Measurements from ENCODE around the gene TMEM212.

TMEM212 gene

GRCh38 chr3:171842864-171843518, at the start of gene TMEM212:
Gene TMEM212 (plus strand): TSS chr3:171843349. CDS start chr3:171843384, 35 bp downstream.
- DNase-seq (ENCODE audit: low spot score), result no peak

DNA sequence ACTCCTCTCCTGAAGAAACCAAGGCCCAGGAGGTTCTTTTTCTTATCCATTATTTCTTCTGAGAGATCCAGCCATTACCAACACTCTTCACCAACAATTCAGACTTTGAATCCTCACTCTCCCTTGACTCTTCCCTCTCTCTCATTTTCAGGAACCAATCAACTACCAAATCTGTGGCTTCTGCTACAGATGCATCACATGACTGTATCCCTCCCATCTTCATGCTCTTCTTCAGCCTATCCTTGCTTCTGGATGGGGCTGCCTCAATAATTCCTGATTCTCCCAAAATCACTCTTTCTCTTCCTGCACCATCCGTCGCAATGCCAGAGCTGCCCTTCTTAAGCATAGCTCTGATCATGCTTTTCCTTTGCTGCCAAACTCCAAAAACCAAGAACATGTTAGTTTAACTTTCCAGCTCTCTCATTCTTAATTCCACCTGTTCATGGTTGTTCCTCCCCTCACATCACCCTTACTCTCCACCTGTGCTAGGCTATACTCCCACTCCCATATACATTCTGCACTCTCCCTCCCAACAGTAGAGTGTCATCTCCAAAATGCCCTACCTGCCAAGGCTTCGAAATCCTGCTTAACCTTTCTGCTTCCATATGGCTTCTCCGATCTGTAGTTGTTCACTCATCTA, 46.4 kb upstream of the TMEM212 start:
- DNase-seq (ENCODE audit: low spot score), result no peak

GRCh38 chr3:171797265-171797679, 45.9 kb upstream of the TMEM212 start:
- DNase-seq (ENCODE audit: low spot score), result no peak

DNA sequence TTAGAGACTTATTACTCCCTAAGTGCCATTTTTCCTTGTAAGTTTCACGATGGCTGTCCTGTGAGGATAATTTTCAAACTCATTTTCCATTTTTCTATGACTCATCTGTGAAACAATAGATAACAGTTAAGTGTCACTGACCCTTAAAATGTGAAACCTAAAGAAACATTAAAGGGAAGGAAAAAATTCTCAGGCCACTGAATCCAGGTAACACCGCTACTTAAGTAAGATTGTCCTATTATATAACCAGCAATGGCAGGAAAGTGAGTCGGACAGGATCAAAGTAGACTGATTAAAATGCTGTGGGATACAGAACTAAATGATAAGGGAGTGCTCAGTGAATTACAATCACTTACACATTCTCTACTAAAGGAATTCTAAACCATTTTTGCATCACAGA, 45.3 kb upstream of the TMEM212 start:
- no peak for DNase-seq (ENCODE audit: low spot score)

GRCh38 chr3:171799501-171799900, 43.6 kb upstream of the TMEM212 start:
- no peak for DNase-seq (ENCODE audit: low spot score)

DNA sequence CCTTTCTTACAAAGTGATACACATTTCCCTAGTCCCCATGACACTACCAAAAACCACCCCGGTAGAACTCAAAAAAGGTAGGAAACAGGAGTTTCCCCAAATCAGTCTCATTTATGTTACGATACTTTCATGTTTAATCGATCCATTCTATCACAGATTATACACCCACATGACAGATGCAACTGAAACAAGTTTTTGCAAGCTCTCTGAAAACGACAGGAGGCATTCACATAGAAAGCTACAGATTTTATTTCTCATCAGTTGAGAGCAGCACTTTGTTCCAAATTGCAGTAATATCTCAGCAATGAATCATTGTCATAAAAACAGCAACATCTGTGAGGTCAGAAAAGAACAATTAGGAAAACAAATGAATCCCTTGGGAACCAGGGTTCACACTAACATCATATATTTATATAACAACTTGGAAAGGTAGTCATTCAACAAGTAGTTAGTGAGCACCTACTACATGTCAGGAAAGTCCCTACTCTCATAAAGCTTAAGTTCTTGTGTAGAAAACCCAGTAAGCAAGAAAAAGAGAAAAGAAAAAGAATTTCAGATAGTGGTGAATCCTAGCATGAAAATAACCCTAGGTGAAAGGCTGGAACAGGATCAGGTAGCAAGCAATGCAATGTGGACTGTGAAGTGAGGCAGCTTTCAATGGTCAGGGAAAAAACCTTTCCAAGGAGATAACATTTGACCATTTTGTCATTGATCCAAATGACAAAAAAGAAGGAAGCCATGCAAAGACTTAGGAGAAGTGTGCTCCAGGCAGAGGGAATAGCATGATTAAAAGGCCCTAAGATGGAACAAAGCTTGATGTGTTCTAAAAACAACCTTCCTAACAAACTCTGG, 41.2 kb upstream of the TMEM212 start:
- DNase-seq (ENCODE audit: low spot score), result no peak

- DNase-seq (ENCODE audit: low spot score), result no peak
These were observed 40.6 kb upstream of the TMEM212 start for GRCh38 chr3:171802590-171802956.

DNA sequence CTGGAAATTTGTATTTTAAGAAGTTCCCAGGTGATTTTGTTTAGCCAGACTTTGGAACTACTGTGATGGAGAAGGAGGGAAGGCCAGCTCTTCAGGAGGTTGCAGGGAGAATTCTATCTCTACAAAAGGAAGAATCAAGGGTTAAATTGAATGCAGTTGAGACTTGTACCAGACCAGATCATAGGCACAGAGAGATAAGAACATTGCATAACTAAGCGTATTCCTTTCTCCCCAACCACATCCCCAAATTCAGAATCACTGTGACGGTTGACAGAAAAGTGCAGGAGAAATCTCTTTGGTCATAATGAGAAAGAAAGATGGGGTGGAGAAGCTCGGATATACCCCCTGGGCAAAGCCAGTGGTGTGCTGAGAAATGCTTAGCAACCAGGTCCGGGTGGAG, 40.1 kb upstream of the TMEM212 start:
- DNase-seq (ENCODE audit: low spot score), result no peak

DNA sequence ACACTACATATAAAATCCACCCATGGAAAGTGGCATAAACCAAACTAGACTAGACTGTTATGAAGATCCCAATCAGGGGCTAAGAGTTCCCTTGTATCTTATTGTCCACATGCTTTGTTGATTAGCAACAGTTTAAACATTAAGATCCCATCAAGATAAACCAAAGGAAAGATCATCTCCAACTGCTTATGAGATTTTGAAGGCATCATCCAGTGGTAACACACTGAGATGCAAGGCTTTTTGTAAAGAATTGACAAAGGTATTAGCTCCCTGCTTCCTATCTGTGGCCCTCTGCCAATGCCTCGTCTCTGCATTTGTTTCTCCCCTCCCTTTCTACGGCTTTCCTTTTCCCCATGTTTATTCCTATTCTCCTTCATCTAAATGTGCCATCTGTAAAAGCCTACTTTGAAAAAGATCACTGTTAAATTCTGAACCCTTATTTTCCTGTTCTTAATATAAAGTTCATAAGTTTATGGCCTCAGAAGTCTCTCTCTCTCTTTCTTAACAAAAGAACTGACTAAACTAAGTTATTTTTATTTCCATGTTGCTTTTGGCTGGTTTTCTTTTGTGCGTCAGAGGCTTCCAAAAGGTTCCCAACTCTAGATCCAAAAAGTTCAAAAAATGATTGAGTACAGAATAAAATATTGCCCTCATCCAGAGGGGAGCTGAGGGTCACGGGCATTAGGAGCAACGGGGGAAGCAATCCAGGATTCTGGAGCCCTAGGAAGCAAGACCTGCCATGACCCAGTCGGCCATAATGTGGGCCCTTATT, 38.3 kb upstream of the TMEM212 start:
- DNase-seq (ENCODE audit: low spot score), result no peak

DNA sequence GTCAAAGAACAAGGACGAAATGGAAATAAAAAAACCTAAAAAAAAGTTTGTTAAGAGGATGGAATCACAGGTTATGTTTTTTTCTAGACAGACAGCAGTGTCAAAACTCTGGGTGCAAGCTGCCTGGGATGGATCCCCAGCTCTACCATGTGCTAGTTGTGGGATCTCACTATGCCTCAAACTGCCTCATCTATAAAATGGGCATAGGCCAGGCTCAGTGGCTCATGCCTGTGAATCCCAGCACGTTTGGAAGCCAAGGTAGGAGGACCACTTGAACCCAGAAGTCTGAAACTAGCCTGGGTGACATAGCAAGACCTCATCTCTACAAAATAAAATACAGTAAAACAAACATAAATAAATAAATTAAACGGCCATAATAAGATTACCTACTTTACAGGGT, 37.5 kb upstream of the TMEM212 start:
- no peak for DNase-seq (ENCODE audit: low spot score)

DNA sequence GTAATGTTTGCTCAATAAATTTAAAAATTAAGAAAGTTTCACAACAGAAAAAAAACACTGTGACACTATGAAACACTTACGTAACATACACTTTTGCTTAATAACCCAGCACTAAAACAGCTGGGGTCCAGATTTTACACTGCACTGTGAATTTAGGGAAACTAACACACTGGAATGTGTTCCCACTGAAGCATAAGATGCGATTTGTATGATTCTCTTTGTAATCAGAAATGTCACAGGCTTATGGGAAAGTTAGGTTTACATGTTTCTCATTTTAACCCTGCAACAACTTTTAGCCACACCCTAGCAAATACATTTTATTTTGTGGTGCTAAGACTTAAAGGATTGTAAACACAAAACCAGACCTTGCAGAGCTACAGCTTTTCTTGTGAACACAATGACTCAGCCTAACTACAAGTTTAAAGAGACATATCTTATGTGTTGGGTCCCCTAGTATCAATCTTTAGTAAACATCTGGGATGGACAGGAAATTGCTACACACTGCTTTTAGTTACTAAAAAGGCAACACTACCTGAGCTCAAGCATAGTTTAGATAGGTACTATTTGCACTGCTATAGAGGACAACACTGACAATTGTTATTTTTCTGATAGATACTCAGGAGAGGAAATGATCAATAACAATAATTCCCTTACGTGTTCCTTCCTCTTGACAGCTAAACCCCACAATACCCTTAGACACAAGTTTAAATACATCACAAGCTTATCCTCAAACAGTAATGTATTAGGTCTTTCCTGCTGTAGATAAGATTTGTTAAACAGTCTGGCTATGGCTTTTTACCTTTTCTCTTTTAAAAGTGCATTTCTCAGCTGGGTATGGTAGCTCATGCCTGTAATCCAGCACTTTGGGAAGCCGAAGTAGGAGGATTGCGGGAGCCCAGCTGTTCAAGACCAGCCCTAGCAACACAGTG, 36.7 kb upstream of the TMEM212 start:
- no peak for DNase-seq (ENCODE audit: low spot score)

GRCh38 chr3:171807129-171807675, 35.9 kb upstream of the TMEM212 start:
- no peak for DNase-seq (ENCODE audit: low spot score)

DNA sequence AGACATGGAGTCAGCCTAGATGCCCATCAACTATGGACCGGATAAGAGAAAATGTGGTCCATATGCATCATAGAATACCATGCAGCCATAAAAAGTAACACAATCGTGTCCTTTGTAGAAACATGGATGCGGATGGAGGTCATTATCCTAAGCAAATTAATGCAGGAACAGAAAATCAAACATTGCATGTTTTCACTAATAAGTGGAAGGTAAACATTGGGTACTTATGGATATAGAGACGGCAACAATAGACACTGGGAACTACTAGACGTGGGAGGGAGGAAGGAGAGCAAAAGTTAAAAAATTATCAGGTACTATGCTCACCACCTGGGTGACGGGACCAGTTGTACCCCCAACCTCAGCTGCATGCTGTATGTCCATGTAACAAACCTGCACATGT, 35.3 kb upstream of the TMEM212 start:
- DNase-seq (ENCODE audit: low spot score), result no peak

GRCh38 chr3:171809611-171809860, 33.6 kb upstream of the TMEM212 start:
- no peak for DNase-seq (ENCODE audit: low spot score)

GRCh38 chr3:171809861-171810628, 33.1 kb upstream of the TMEM212 start, which contains the start of gene PLD1:
Gene PLD1 (minus strand): TSS chr3:171810483. CDS start chr3:171738051, 72,432 bp downstream.
- peak; percentile 32 for DNase-seq (ENCODE audit: low spot score)

DNA sequence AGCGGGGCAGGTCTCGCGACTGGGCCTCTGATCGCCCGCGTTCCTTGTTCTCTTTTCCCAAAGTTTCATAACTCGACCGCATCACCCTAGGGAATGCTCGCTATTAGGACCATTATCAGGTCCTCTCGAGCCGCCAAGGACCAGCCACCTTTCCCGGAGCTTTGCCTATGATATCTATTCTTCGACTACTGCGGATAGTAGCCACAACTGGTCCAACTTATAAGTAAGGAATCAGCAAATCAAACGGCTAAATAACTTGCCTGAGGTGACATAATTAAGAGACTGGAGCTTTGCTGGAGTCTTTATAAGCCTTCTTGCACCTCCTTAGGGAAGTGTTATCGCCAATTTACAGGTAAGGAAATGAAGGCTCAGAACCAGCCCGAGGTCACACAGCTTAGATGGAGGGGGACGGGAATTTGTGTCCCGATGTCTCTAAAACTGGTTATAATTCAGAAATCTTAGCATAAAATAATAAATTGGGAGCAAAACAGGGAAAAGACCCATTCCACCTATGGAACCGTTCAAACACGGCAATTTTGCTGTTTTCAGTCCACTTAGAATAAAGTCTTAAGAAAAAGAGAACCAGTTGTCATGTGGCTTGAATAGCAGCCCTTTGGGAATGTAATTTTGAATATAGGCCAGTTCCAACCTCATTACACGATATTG, 32.4 kb upstream of the TMEM212 start:
- DNase-seq (ENCODE audit: low spot score), result no peak

DNA sequence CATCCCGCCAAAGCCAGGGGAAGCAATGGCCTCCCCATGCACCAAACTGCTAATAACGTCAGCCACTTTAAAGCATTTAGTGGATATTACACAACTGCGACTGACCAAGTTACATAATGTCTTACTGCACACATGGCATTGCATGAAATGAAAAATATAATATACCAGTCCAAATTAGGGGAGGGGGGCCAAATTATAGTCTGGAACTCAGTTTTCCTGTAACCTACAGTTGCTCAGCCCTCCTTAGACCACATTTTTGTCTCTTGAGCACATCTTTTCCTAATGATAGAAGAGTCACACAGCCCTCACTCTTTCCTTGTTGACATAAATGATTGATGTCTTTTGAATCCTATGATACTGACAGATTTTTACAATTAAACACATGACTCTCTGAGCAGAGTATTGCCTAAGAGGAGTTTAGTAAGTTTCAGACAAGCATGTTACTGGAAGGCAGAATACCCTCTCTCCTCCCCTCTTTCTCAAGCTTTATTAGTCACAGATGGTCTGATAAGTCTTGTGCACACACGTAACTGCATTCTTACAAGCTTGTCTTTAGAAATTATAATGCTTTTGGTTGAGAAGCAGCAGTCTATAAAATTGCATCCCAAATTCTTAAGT, 31.7 kb upstream of the TMEM212 start:
- no peak for DNase-seq (ENCODE audit: low spot score)

GRCh38 chr3:171811913-171812335, 31.2 kb upstream of the TMEM212 start:
- DNase-seq (ENCODE audit: low spot score), result no peak

DNA sequence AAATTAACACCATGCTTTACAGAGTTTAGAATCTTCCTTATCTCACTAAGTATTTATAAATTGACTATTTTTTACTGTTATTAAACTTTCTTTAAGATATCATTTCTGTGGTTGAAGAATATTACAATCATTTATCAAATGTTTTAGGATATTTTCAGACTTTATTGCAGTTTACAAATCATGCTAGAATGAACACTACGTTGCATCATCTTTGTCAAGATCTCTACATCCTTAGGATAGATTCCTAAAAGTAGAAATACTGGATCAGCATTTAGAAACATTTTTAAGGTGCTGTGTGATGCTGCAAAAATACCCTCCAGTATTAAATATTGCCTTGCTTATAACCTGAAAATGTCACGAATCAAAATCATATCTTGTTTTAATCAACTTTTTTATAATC, 30.3 kb upstream of the TMEM212 start:
- DNase-seq (ENCODE audit: low spot score), result no peak
